Measurements from ENCODE around the gene FAM110D.
A peak's percentile ranks its signal among the peaks of the same experiment; 100 is the strongest.

The FAM110D gene

DNA sequence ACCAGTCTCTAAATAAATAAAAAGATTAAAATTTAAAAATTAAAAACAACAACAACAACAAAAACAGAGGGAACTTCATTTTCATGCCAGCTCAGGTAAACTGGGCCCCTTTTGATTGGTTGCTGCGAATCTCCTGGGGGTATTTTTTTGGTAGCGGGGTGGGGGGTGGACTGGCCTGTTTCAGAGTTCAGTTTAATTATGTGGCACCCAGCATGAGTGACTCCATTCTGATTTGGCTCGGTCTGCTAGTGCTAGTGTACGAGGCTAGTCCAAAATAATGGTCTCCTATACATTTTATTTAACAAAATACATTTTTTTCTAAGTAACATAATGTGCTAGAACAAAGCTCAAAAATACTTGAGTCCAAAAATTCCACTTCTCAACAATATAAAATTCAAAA lies 29.1 kb upstream of the FAM110D start:
- no peak for DNase-seq (ENCODE audit: low read depth)

DNA sequence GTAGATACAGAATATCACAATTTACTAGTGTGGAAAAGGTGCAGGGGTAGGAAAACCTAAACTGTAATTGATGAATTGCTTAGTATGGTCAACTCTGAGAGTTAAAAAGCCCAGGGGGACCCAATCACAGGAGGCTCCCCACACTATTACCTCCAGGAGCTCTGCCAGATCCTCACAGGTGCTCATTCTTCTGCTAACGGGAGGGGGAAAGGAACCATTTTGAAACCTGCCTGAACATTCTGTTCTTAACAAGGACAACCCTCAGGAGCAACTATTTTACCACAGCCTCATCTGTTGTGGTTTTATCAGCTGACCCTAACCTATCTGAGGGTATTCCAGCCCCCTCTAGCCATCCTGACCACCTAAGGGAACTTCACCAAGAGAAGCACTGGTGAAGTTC lies 28.2 kb upstream of the FAM110D start:
- DNase-seq (ENCODE audit: low read depth): no peak

DNA sequence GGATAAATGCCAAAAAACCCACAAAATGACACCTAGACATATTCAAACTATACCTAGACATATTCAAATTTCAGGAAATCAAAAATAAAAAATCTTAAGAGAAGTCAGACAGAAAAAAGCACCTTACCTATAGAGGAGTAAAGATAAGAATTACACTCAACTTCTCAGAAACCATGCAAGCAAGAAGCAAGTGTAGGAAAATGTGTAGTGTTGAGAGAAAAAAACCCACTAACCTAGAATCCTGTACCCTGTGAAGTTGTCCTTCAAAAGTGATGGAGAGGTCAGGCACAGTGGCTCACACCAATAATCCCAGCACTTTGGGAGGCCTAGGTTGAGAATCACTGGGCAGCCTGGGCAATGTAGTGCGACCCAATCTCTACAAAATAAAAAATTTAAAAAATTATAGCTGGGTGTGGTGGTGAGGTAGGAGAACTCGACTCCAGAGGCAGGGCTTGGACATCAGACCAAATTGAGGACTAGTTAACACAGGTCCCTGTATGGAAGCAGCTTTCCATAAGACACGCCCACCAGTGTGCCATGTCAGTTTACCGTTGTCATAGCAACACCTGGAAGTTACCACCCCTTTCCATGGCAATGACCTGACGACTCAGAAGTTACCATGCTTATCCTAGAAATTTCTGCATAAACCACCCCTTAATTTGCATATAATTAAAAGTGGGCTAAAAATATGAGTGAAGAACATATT lies 26.6 kb upstream of the FAM110D start:
- no peak for DNase-seq (ENCODE audit: low read depth)

DNA sequence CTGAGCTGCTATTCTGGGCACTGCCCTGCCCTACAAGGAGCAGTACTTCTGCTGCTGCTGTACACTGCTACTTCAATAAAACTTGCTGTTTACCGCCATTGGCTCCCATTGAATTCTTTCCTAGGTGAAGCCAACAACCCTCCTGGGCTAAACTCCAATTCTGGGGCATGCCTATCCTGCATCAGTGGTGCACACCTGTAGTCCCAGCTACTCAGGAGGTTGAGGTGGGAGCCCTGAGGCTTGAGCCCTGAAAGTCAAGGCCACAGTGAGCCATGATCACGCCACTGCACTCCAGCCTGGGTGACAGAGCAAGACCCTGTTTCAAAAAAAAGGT lies 26.1 kb upstream of the FAM110D start:
- no peak for DNase-seq (ENCODE audit: low read depth)

DNA sequence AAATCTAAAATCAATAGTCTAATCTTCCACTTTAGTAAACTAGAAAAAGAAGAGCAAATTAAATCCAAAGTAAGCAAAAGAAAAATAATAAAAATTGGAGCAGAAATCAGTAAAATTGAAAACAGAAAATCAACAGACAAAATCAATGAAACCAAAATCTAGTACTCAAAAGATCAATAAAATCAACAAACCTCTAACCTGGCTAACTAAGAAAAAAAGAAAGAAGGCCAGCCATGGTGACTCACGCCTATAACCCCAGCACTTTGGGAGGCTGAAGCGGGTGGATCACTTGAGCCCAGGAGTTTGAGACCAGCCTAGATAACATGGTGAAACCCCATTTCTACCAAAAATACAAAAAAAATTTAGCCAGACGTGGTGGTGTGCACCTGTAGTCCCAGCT lies 24.4 kb upstream of the FAM110D start:
- DNase-seq (ENCODE audit: low read depth): no peak

DNA sequence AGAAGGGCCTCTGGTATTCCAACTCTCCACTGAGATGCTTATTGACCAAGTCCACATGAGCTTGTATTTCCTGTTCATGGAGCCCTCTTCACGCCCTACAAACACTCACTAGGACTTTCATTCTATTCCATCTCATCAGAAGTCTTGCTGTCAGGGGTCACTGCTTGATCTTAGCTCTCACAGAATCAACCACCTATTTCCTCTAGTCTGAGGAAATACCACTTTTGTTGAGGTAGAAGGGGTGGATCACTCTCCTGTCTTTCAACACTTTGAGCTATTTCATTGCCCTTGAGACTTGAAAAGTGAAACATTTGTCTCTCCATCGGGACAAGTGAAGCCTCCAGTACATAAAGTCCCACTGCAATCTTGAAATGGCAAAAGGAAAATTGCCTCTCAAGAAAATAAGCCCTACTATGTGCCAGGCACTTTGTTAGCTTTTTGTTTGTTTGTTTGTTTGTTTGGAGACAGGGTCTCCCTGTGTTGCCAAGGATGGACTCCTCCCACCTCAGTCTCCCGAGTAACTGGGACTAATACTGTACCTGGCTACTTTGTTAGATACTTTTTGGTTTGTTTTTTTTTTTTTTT lies 19.8 kb upstream of the FAM110D start:
- no peak for DNase-seq (ENCODE audit: low read depth)

DNA sequence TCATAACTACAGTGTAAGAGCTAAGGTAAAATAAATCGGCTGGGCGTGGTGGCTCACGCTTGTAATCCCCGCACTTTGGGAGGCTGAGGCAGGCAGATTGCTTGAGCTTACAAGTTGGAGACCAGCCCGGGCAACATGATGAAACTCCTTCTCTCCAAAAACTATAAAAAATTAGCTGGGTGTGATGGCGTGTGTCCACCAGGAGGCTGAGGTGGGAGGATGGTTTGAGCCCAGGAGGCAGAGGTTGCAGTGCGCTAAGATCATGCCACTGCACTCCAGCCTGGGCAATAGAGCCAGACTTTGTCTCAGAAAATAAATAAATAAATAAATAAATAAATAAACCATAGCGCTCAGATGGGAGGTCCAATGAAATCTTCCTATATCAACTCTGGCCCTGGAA lies 16.7 kb upstream of the FAM110D start:
- no peak for DNase-seq (ENCODE audit: low read depth)

DNA sequence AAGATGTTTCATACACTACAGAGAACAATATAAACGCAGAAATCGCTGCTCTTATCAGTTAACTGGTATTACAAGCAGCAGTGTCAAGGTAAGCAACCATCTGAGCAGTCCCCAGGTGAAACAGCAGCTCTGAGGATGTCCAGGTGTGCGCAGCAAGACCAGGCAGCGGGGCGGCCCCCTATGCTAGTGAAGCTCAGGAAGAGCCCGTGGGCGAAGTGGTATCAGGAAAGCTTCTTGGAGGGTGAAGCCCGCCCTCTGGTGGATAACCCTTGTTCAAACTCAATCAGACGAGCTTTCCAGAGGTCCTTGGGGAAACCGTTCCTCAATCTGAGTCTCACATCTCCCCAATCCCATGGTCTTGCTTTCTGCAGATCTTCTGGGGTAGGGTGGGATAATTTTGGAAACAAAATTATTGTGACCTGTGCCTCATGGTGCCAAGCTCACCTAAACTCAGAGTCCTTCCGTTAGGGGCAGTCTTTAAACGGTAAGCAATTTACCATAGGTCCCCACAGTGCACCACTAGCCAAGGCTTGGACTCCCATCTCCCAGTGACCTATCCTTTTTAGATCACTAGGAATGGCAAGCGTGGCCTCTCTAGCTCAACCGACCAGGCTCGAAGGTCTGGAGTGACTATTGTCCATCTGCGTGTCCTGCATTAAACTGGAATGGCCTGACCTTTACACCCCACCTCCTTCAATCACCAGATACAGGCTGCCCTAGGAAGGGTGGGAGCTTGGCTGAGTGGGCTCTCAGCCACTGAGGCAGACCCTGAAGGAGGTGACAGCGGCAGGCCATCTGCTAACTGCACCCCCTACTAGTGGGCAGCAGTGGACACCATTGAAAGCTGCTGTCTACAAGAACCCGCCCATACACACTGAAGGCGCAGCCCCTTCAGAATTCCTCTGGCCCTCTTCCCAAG lies 13.6 kb upstream of the FAM110D start:
- peak; percentile 69 for DNase-seq (ENCODE audit: low read depth)

DNA sequence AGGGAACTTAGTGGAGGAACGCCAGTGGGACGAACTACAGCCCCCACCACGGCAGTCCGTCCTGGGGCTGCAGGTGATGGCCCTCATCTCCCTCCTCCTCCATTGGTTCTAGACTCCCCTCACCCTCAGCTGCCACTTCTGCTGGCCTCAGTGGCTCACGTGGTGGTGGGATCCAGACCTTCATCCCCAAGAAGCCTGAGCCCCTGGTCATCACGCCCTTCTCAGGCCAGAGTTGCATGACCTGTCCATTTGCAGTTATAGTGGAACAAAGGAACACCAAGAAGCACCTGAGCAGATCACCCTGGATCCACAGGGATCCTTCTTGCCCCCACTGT lies 13.0 kb upstream of the FAM110D start:
- no peak for DNase-seq (ENCODE audit: low read depth)

DNA sequence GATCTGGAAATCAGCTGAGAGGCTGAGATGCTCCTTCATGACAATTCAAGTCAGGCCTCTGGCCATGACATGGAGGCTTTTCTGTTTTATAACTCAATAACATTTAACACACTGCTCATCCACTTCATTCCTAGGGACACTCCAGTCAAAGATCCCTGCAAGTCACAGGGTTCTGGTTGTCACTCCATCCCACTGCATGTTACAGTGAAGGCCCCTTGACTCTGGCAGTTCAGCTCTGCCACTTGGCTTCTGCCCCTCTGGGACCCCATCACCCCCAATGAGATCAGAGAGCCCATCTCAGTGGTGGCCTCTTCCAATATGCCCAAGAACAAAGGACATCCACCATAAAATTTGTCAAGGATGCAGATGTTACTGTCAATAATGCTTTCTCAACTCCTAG lies 10.0 kb upstream of the FAM110D start:
- no peak for DNase-seq (ENCODE audit: low read depth)

DNA sequence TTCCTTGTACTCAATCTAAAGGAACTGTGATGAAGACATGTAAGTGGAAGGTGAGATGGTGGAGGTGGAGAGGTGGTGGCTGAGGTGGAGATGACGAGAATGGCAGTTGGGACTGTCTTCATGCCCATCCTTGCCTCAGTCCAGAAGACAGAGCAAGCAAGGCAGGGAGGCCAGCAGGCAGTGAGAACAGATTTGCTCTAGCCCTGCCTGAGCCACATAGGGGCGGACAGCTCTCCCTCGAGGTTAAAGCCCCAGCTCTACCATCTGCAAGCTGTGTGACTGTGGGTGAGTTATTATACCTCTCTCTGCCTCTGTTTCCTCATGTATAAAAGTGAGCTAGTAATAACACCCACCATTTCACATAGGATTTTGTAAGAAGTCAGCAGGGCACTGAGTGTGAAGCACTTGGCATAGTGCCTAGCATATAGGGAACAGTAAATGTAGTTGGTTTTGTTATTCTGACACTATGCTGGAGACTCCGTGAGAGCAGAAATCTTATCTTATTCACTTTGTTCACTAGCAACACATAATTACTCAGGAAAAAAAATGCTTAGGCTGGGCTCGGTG lies 4.8 kb upstream of the FAM110D start:
- DNase-seq (ENCODE audit: low read depth): no peak

DNA sequence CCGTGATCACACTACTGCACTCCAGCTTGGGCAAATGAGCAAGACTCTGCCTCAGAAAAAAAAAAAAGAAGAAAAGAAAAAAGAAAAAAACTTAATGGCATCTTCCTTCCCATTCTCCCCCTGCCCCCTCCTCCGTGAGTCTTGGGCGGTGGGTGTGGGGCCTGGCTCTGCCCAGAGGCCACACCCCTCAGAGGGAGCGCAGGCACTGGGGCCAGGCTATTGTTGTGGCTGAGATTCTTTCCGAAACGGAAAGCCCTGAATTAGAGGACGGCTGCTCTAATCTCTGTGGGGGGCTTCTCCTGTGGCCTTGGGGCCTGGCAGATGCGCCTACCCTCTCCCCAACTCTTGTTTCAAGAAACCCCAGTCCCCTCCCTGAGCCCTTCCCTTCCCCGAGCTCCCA lies 4.1 kb upstream of the FAM110D start:
- no peak for DNase-seq (ENCODE audit: low read depth)

DNA sequence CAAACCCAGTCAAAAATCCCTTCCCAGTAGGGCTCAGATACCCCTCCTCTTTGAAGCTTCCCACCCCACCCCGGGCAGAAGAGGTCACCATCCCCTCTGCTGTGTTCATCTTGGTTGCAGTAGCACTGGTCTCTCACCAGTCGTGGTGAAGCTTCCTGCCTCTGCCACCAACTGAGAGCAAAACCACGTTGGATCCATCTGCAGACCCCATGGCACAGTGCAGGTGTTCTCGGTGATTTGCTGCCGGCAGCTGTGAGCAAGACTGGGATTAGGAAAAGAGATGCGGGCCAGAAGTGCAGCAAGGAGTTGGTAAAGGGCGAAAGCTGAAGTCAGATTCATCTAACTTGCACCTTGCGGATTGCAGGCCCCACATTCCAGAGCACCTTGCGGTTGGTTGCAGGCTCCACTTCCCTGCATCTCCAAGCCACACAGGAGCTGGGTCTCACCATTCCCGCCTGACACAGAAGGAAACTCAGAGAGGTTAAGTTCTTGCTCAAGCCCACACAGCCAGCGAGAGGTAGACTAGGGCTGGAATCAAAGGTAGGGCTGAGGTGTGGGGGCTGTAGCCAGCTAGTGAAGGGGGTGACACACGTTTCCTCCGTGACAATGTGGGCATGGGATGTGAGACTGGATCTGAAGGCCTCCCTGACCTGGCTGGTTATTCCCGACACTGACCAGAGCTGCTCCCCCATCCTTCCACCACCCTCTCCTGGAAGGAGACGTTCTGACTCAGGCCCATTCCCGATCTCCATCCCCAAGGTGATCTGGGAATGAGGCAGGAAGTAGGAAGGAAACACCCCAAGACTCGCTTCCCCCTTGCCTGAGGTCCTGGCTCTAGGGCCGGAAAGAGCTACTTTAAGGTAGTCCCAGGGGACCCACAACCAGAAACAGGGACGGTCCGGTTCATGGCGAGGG lies 3.3 kb upstream of the FAM110D start:
- DNase-seq (ENCODE audit: low read depth): no peak

DNA sequence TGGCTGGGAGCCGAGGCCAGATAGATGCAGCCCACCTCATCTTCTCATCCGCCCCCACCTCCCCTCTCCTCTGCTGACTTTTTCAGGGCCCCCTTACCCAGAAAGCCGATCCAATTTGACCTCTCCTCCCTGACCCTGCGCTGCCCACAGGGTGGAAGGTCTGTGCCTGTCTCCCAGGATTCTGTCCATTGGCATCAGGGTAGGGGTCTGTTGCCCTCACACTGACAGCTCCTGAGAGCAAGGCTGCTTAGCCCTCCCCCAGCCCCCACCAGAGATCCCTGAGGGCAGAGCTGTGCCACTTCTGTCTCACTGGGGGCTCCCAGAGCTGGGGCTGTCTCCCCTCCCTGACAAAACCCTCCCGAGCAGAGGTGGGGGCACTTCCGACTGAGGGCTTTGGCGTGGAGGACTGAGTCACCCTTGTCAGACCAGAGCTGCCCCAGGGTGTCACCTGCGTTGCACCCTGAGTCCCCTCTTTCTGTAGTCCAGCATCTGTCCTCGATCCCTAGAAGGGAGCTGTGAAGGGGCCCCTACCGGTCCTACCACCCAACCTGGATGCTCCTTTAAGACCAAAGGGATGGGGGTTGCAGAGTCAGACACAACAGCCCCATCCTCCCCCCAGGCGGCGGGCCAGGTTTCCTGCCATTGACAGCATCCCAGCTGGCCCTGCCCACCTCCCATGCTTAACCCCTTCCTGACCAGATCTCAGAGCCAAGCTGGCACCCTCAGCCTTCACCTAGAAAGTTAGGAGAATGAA lies 2.4 kb upstream of the FAM110D start:
- DNase-seq (ENCODE audit: low read depth): no peak

DNA sequence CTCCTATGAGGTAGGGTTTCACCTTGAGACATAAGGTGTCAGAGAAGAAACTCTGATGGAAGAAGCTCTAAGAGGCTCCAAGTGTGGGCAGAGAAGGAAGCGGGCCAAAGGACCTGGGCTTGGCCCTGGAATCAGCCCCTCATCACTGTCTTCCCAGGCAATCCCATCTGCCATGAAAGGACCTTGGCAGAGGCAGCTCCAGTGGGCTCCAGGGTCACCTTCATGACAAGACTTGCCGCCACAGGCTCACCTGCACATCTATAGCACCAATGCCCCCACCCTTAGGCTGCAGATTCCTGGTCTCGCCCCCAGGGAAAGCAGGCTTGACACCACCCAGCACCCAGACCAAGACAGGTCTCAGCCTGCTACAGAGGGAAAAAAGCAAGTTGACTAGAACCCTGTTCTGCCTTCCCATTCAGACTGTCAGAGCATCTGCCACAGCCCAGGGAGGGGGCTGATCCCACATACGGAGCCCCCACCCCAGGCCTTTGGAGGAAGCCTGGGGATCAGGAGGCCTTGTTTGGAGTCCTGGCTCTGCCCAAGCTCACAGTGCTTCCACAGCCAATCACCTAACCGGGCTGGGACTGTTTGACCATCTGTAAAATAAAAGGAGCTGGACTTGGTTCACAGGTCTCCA lies 490 bp upstream of the FAM110D start:
- DNase-seq (ENCODE audit: low read depth): no peak

DNA sequence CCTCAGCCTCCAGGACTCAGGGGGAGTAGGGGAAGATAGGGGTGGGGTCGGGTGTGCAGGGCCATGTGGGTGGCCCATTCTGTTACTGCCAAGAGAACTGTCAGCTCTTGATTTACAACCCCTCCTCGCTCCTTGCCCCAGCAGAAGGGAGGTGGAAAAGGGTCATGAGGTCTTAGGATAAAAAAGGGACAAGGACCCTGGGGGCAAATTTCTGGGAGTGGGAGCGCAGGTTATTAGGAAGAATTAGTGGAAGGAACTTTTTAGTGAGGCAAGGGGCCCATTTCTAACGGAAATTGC lies 812 bp downstream of the FAM110D start:
- no peak for DNase-seq (ENCODE audit: low read depth)

DNA sequence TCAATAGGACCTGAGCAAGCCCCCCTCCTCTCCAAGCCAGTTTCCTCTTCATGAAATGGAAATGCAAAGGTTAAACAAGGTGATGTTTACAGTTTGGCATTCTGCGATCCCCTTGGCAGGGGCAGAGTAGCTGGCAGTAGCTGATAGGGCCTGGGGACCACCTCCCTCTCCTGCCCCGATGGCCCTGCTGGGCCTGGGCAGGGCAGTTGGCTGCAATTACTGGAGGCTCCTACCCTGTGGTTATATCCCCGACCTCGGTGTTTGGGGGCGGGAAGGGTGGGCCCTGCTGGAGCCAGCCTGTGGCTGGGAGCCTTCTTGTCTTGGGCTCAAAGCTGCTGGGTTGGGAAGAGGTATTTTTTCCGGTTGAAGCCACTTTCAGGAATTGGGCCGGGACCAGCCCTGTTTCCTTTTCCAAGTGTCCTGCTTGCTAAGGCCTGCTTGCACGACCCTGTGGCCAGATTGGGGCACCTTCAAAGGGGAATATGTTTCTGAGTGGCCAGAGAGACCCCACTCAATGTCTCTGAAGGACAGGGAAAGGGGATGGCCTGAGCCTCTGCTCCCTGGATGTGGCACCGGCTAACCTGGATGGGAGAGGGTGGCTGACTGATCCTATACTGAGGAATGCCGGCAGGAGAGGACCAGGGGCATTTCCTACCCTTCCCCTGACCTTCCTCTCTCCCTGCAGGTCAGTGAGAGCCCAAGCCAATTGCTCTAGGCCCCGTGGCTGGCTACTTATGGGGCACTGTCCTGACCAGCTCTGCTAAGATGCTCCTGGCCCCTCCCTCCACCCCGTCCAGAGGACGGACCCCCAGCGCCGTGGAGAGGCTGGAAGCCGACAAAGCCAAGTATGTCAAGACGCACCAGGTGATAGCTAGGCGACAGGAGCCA lies 1.9 kb downstream of the FAM110D start:
- no peak for DNase-seq (ENCODE audit: low read depth)

DNA sequence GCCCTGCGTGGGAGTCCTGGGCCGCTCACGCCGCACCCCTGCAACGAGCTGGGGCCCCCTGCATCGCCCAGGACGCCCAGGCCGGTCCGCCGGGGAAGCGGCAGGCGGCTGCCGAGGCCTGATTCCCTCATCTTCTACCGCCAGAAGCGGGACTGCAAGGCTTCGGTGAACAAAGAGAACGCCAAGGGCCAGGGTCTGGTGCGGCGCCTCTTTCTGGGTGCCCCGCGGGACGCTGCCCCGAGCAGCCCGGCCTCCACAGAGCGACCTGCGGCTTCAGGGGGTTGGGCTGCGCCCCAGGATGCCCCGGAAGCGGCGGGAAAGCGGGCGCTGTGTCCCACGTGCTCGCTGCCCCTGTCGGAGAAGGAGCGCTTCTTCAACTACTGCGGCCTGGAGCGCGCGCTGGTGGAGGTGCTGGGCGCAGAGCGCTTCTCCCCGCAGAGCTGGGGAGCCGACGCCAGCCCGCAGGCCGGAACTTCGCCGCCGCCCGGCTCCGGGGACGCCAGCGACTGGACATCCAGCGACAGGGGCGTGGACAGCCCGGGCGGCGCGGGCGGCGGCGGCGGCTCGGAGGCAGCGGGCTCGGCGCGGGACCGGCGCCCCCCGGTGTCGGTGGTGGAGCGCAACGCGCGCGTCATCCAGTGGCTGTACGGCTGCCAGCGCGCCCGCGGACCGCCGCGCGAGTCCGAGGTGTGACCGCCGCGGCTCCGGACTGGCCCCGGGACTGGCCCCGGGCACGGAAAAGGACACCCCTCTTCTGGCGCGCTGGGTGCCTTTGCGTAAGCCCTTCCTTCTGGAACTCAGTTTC lies 2.7 kb downstream of the FAM110D start:
- DNase-seq (ENCODE audit: low read depth): no peak

DNA sequence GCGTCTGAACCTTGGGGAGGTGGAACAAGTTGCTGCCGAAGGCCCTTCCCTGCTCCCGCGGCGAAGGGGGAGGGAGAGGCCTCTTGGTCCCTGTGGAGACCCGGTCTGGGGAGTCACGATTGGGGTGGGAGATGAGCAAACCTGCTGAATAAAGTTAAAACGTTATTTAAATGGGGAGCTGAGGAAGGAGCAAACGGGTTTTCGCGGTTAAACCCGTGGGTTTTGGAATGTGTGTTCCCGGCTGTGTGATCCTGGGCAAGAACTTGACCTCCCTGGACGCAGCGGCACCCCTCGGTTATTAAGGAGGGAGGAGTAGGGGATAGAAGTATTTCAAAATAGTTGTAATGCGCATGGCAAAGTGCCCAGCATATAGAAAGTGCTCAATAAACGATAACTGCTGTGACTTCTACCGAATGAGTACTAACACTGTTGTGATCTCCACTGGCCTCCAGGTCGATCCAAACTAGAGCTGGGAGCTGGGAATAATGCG lies 3.4 kb downstream of the FAM110D start:
- DNase-seq (ENCODE audit: low read depth): no peak
